ENCODE measurements around the gene CHFR. TPM values are rescaled to one million over a fixed set of nuclear protein-coding genes. Genes with fewer than 3 reads are reported as not detected.

The CHFR gene
- total and polyA plus RNA-seq, 2 experiments from 2014 or later, result 24.3 to 26.5 TPM

GRCh38 chr12:132835076-132836025 lies 52.1 kb downstream of the CHFR start:
- Histone ChIP-seq H2AFZ (no peak overlapping the region), H3K4me1 (ENCODE audit: insufficient read depth) (no peaks in the 10 kb centered on the region), H3K79me2 (ENCODE audit: insufficient read depth) (no peaks in the 10 kb centered on the region; the same call in 1 of the 2 replicates), H3K9ac (no peak overlapping the region), H3F3A (ENCODE audit: insufficient read depth) (peaks cover 5% of the 10 kb centered on the region; the same call in 1 of the 2 replicates), H3K27ac (no peak overlapping the region), H4K20me1 (ENCODE audit: insufficient read depth) (no peaks in the 10 kb centered on the region), H3K4me3 (no peak overlapping the region), H3K4me2 (ENCODE audit: unreplicated experiment) (no peak overlapping the region), H3K27me3 (replicated peaks; ENCODE audit: insufficient read depth) (no peaks in the 10 kb centered on the region), H3K9me3 (ENCODE audit: low read depth) (no peaks in the 10 kb centered on the region), H3K36me3 (ENCODE audit: low read depth) (peaks cover 6% of the 10 kb centered on the region; the same call in 1 of the 2 replicates), H3K9me2 (ENCODE audit: insufficient read depth) (no peaks in the 10 kb centered on the region)
- in situ Hi-C loops (cut with MboI), result no loop called here
- TF ChIP-seq EZH2phosphoT487 (IDR thresholded peaks at IDR 0.05; ENCODE audit: insufficient read depth, low read depth) (no peak), EZH2 (IDR thresholded peaks at IDR 0.05; ENCODE audit: insufficient read depth, poor library complexity, severe bottlenecking) (no peak)
- 93 to 96% methylated on average over 26 to 27 of the region's 42 CpGs for WGBS, 2 experiments (ENCODE audit: low coverage in 1 of 2, low lambda C conversion rate in 2 of 2, missing lambda C conversion rate in 2 of 2)
- DNase-seq, result no peak

- WGBS, 2 experiments (ENCODE audit: low coverage in 1 of 2, low lambda C conversion rate in 2 of 2, missing lambda C conversion rate in 2 of 2), result 96 to 99% methylated on average over 5 of the region's 5 CpGs
- in situ Hi-C loops (cut with MboI), result no loop called here
- Histone ChIP-seq H3K9me3 (ENCODE audit: low read depth) (no peaks in the 10 kb centered on the region), H3K36me3 (ENCODE audit: low read depth) (no peaks in the 10 kb centered on the region), H3K4me1 (ENCODE audit: insufficient read depth) (no peaks in the 10 kb centered on the region), H3K27me3 (replicated peaks; ENCODE audit: insufficient read depth) (no peaks in the 10 kb centered on the region), H3K4me2 (ENCODE audit: unreplicated experiment) (no peak overlapping the region), H3K9ac (no peak overlapping the region), H3K27ac (no peak overlapping the region), H3F3A (ENCODE audit: insufficient read depth) (peaks cover 11% of the 10 kb centered on the region), H4K20me1 (ENCODE audit: insufficient read depth) (no peaks in the 10 kb centered on the region), H3K79me2 (ENCODE audit: insufficient read depth) (no peaks in the 10 kb centered on the region), H3K4me3 (no peak overlapping the region), H3K9me2 (ENCODE audit: insufficient read depth) (no peaks in the 10 kb centered on the region), H2AFZ (no peak overlapping the region)
- no peak for DNase-seq
- TF ChIP-seq EZH2 (IDR thresholded peaks at IDR 0.05; ENCODE audit: insufficient read depth, poor library complexity, severe bottlenecking) (no peak), EZH2phosphoT487 (IDR thresholded peaks at IDR 0.05; ENCODE audit: insufficient read depth, low read depth) (no peak)
Observed at GRCh38 chr12:132834181-132834711, 53.2 kb downstream of the CHFR start.

DNA sequence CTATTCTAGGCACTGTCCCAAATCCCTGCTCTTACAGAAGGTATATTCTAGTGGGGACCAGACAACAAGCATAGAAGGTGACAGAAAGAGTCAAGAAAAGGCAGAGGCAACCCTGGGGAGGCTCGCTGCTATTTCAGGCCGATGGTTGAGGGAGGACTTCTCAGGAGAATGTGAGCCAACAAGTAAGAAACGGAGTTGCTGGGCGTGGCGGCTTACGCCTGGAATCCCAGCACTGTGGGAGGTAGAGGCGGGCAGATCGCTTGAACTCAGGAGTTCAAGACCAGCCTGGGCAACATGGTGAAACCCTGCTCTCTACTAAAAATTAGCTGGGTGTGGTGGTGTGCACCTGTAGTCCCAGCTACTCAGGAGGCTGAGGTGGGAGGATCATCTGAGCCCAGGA lies 54.1 kb downstream of the CHFR start:
- Histone ChIP-seq H4K20me1 (ENCODE audit: insufficient read depth) (no peaks in the 10 kb centered on the region), H3K9ac (no peak overlapping the region), H3F3A (ENCODE audit: insufficient read depth) (peaks cover 11% of the 10 kb centered on the region), H3K4me2 (ENCODE audit: unreplicated experiment) (no peak overlapping the region), H3K27ac (no peak overlapping the region), H3K4me3 (no peak overlapping the region), H3K4me1 (ENCODE audit: insufficient read depth) (no peaks in the 10 kb centered on the region), H3K79me2 (ENCODE audit: insufficient read depth) (peaks cover under 1% of the 10 kb centered on the region), H3K9me2 (ENCODE audit: insufficient read depth) (no peaks in the 10 kb centered on the region), H3K9me3 (ENCODE audit: low read depth) (no peaks in the 10 kb centered on the region), H3K36me3 (ENCODE audit: low read depth) (no peaks in the 10 kb centered on the region), H2AFZ (no peak overlapping the region), H3K27me3 (replicated peaks; ENCODE audit: insufficient read depth) (no peaks in the 10 kb centered on the region)
- DNase-seq, result no peak
- WGBS, 2 experiments (ENCODE audit: low coverage in 1 of 2, low lambda C conversion rate in 2 of 2, missing lambda C conversion rate in 2 of 2), result 95 to 98% methylated on average over 8 of the region's 8 CpGs
- in situ Hi-C loops (cut with MboI), result no loop called here
- TF ChIP-seq EZH2 (IDR thresholded peaks at IDR 0.05; ENCODE audit: insufficient read depth, poor library complexity, severe bottlenecking), result no peak
- TF ChIP-seq EZH2phosphoT487 (IDR thresholded peaks at IDR 0.05; ENCODE audit: insufficient read depth, low read depth), result no peak

DNA sequence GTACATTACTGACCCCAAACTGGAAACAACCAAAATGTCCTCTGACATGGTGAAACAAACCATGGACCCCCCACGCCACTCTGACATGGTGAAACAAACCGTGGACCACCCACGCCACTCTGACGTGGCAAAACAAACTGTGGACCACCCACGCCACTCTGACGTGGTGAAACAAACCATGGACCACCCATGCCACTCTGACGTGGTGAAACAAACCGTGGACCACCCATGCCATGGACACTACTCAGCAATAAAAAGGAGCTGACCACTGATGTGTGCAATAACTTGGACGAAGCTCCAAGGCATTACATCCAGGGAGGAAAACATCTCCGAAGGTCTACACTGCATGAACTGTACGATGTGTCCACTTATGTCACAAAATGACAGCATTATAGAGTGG lies 55.6 kb downstream of the CHFR start:
- Histone ChIP-seq H3K9me2 (ENCODE audit: insufficient read depth) (no peaks in the 10 kb centered on the region), H3K79me2 (ENCODE audit: insufficient read depth) (peaks cover 17% of the 10 kb centered on the region), H2AFZ (no peak overlapping the region), H3K4me3 (no peak overlapping the region), H4K20me1 (ENCODE audit: insufficient read depth) (no peaks in the 10 kb centered on the region), H3K9me3 (ENCODE audit: low read depth) (no peaks in the 10 kb centered on the region), H3K9ac (no peak overlapping the region), H3K4me1 (ENCODE audit: insufficient read depth) (peaks cover 6% of the 10 kb centered on the region), H3K36me3 (ENCODE audit: low read depth) (peaks cover 8% of the 10 kb centered on the region; the same call in 1 of the 2 replicates), H3K27me3 (replicated peaks; ENCODE audit: insufficient read depth) (no peaks in the 10 kb centered on the region), H3K4me2 (ENCODE audit: unreplicated experiment) (no peak overlapping the region), H3F3A (ENCODE audit: insufficient read depth) (peaks cover 11% of the 10 kb centered on the region), H3K27ac (no peak overlapping the region)
- in situ Hi-C loops (cut with MboI), result no loop called here
- TF ChIP-seq EZH2phosphoT487 (IDR thresholded peaks at IDR 0.05; ENCODE audit: insufficient read depth, low read depth) (no peak), EZH2 (IDR thresholded peaks at IDR 0.05; ENCODE audit: insufficient read depth, poor library complexity, severe bottlenecking) (no peak)
- no peak for DNase-seq
- 84 to 87% methylated on average over 11 of the region's 11 CpGs for WGBS, 2 experiments (ENCODE audit: low coverage in 1 of 2, low lambda C conversion rate in 2 of 2, missing lambda C conversion rate in 2 of 2)

Data from GM23248 (cell line).